HG02852 (cell line): ENCODE data around the gene GPR146.

Experiments
- ATAC-seq: cut with Tn5 transposase; IDR thresholded peaks from one replicate; pipeline ENCODE4 v1.9.1; 2021; ENCODE audit warnings: mild to moderate bottlenecking, moderate library complexity; ENCODE audit not compliant: unreplicated experiment

The GPR146 gene

GRCh38 chr7:1011297-1012003 is 32.9 kb upstream of the GPR146 start:
- no peak for ATAC-seq

- ATAC-seq, result no peak
Observed at GRCh38 chr7:1012004-1012715, 32.2 kb upstream of the GPR146 start.

GRCh38 chr7:1012716-1013095 is 31.6 kb upstream of the GPR146 start:
- no peak for ATAC-seq

- no peak for ATAC-seq
Observed at GRCh38 chr7:1013581-1013980, 30.8 kb upstream of the GPR146 start.

- ATAC-seq, result no peak
Observed at GRCh38 chr7:1014681-1015080, 29.7 kb upstream of the GPR146 start.

GRCh38 chr7:1015196-1016121 is 28.9 kb upstream of the GPR146 start:
- no peak for ATAC-seq

- no peak for ATAC-seq
Observed at GRCh38 chr7:1016577-1017531, 27.5 kb upstream of the GPR146 start.

GRCh38 chr7:1017586-1018333 is 26.6 kb upstream of the GPR146 start:
- no peak for ATAC-seq

GRCh38 chr7:1018334-1018695 is 26.0 kb upstream of the GPR146 start:
- ATAC-seq, result no peak

GRCh38 chr7:1019255-1019785 is 25.0 kb upstream of the GPR146 start:
- ATAC-seq, result no peak

- ATAC-seq, result no peak
Observed at GRCh38 chr7:1019789-1020610, 24.3 kb upstream of the GPR146 start.

GRCh38 chr7:1020849-1021251 is 23.5 kb upstream of the GPR146 start:
- no peak for ATAC-seq

GRCh38 chr7:1021366-1021765 is 23.0 kb upstream of the GPR146 start:
- no peak for ATAC-seq

GRCh38 chr7:1021931-1022330 is 22.4 kb upstream of the GPR146 start:
- ATAC-seq, result no peak

- ATAC-seq, result no peak
Observed at GRCh38 chr7:1022356-1022755, 22.0 kb upstream of the GPR146 start.

GRCh38 chr7:1022801-1023465 is 21.4 kb upstream of the GPR146 start:
- ATAC-seq, result no peak

- ATAC-seq, result peak; percentile 51
Observed at GRCh38 chr7:1024331-1024841, 20.0 kb upstream of the GPR146 start.
